Fibroblast of villous mesenchyme (primary cell): ENCODE data around the gene PEX3. TPM values are rescaled to one million over a fixed set of nuclear protein-coding genes. Genes with fewer than 3 reads are reported as not detected.

Experiments used
- DNase-seq: peaks from one replicate; pipeline ENCODE4 v3.0.0-alpha.2; 2010; ENCODE audit warnings: low read depth
- H3K4me3 ChIP-seq: 2 replicates; pipeline ENCODE4 v1.5.1; 2011; ENCODE audit warnings: low read depth, mild to moderate bottlenecking, low read length
- total RNA-seq: library from RNA; depleted of rRNA; stranded (reverse); fragments of >200 nt; gene quantifications from 2 replicates; pipeline ENCODE4 v1.2.3, GENCODE V29; 2012
- TF ChIP-seq, protein P1 (sequence below): IDR thresholded peaks from 2 replicates; pipeline ENCODE4 v1.5.1; 2012; ENCODE audit warnings: low read depth, mild to moderate bottlenecking, low read length; ENCODE audit not compliant: insufficient read depth

PEX3 gene
- total RNA-seq, 1 donor: 24.6 TPM

DNA sequence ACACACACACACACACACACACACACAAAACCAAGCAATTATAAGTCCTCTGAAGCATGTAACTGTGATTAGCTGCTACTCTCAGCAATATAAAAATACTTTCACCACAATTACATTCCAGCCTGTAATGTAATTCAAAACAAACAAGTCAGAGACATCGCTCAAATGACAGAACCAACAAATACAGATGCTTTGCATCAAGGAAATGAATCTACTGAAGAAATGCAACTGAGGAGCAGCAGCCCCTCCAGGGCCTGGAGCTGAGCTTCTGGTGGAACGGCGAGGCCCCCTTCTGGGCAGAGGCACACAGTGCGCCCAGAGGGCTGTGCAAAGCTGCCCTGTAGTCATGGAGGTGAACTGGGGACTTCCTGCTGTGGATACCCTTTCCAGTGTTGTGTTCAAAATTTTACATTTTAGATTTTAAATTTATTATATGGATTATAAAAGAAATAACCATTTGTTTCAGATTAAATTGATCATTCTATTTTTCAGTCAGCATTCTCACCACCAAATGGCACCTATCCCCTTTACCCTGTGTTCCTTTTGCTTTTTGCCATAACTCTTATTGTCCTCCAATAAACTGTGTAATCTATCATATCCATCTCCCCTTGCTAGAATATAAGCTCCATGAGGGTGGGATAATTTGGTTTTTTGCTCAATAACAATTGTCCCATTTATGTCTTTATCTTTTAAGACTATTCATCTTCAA lies 23.3 kb upstream of the PEX3 start:
- no peak overlapping the region for H3K4me3 ChIP-seq
- DNase-seq: peak; percentile 79
- TF ChIP-seq, protein P1, sequence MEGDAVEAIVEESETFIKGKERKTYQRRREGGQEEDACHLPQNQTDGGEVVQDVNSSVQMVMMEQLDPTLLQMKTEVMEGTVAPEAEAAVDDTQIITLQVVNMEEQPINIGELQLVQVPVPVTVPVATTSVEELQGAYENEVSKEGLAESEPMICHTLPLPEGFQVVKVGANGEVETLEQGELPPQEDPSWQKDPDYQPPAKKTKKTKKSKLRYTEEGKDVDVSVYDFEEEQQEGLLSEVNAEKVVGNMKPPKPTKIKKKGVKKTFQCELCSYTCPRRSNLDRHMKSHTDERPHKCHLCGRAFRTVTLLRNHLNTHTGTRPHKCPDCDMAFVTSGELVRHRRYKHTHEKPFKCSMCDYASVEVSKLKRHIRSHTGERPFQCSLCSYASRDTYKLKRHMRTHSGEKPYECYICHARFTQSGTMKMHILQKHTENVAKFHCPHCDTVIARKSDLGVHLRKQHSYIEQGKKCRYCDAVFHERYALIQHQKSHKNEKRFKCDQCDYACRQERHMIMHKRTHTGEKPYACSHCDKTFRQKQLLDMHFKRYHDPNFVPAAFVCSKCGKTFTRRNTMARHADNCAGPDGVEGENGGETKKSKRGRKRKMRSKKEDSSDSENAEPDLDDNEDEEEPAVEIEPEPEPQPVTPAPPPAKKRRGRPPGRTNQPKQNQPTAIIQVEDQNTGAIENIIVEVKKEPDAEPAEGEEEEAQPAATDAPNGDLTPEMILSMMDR: peak; percentile 99

DNA sequence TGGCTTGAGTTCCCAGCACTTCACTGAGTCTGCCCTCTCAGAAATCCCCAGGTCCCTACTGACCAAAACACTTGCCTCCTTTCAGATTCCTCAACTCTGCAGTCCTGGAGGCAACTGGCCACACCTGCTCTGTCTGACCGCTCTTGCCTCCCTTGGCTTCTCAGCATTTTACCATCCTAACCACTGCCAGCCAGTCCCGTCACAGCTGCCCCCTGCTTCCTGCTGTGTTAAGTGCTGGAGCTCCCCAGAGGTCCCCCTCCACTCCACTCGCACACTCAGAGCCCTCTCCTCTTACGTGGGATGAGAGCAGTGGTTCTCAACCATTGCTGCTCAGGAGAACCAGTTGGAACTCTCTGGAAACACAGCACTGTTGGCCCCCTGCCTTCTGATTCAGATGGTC lies 20.6 kb upstream of the PEX3 start:
- TF ChIP-seq, protein P1: no peak

DNA sequence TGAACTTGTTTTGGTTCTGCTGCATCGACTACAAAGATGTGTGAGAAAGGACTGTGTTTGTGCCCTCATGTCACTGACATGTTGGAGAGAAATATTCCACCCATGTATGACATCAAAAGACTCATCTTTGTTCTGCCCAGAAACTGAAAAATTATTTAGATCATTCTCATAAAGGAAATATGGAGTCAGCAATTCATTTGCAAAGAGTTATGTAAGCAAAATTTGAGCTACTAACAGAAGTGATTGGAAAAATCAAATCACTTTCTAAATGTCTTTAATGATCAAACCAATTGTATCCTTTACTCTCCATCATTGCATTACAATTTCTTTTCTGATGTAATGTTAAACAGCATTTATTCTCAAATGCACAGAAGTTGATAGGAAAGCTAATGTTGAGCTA lies 19.4 kb upstream of the PEX3 start:
- TF ChIP-seq, protein P1: no peak
- H3K4me3 ChIP-seq: no peak overlapping the region
- no peak for DNase-seq

More for the DNA sequence above, 20.6 kb upstream of the PEX3 start:
- DNase-seq: no peak
- H3K4me3 ChIP-seq: no peak overlapping the region

DNA sequence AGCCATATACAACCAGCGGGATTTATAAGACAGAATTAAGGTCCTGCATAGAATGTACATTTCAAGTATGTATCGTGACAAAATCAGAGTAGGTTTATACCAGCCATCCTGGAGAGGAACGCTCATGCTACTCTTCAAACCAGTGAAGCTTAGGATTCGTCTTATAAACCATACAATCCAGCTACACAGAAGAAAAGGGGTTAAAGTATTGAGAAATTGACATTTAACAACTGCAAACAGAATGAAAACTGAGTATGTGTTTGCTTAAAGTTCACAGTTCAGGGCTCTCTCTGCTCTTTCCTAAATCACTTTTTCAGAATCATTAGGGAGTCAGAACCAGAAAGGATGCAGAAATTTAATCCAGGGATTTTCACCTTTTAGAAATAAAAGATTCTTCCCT lies 18.0 kb upstream of the PEX3 start:
- TF ChIP-seq, protein P1: no peak
- no peak for DNase-seq
- H3K4me3 ChIP-seq: no peak overlapping the region

DNA sequence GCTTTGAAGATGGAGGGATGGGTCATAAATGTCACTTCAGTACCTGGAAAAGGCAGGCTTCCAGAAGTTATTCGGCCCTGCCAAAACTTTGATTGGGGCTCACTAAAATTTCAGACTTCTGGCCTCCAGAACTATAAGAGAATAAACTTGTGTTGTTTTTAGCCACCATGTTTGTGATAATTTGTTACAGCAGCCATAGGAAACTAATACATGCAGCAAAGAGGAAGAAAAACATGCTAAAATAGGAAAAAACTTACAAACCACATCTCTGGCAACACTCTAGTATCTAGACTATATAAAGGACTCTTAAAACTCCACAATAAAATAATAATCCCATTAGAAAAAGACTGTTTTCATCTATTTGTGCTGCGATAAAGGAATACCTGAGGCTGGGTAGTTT lies 9.6 kb upstream of the PEX3 start:
- DNase-seq: no peak
- no peak overlapping the region for H3K4me3 ChIP-seq
- TF ChIP-seq, protein P1: no peak

DNA sequence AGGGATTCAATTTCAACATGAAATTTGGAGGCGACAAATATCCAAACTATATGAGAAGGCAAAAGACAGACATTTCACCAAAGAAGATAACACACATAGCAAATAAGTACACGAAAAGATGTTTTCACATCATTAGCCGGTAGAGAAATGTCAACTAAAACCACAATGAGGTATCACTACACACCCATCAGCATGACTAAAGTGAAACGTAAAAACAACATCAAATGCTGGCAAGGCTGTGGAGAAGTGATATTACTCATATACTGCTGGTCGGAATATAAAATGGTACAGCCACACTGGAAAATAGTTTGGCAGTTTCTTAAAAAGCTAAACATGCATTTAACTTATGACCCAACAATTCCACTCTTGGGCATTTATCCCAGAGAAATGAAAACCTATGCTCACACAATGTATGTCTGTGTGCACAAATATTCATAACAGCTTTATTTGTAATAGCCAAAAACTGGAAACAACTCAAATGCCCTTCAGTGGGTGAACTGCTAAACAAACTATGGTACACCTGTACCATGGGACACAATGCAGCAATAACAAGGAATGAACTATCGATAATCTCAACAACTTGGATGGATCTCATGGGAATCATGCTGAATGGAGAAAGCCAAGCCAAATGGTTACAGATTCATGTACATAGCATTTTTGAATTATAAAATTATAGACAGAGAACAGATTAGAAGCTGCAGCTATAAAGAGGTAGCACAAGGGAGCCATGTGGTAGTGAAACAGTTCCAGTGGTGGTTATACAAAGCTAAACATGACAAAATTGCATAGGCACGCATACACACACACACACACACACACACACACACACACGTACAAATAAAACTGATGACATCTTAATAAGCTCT lies 8.7 kb upstream of the PEX3 start:
- peak; percentile 79 for DNase-seq
- TF ChIP-seq, protein P1: no peak
- no peak overlapping the region for H3K4me3 ChIP-seq
